Activated CD4-positive, alpha-beta T cell treated with anti-CD3 and anti-CD28 coated beads for 48 hours (primary cell): ENCODE results near the gene AFDN.

Experiments
- DNase-seq: peaks from one replicate; pipeline ENCODE4 v3.0.0-alpha.2; 2020

The AFDN gene

DNA sequence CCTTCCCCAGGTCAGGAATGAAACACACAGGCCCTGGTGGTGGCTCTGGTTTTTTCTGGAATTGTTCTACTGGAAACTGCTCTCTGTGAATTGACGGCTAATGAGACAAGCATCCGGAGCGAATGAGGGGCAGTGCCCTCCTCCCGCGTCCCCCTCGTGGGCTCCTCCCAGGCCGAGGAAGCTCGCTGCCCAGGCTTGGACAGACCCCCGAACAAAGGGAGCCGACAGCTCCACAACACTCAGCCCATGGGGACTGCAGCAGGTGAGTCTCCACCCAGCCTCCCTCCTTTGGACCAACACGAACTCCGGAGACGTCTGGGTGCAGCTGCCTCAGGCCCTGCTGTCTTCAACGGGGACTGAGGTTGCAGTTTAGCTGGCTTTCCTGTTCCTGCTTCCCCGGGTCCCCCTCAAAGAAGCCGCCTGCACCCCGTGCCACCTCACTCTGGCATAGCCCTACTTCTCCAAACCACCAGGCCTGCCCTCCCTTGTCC, 31.3 kb upstream of the AFDN start:
- no peak for DNase-seq

DNA sequence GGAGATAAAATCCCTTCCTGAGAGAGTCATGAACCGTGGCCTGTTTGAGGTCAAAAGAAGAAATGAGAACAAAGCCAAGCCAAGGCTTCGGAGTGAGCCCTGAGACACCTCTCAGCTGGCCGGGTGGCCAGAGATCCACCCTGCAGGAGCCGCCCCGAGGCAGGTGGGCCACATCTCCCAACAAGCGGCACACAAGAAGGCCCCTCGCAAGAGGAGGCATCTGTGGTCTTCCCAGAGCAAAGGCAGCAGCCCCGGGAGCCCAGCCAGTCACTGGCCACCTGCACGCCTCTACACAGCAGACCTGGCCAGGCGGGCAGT, 30.9 kb upstream of the AFDN start:
- DNase-seq, result no peak

DNA sequence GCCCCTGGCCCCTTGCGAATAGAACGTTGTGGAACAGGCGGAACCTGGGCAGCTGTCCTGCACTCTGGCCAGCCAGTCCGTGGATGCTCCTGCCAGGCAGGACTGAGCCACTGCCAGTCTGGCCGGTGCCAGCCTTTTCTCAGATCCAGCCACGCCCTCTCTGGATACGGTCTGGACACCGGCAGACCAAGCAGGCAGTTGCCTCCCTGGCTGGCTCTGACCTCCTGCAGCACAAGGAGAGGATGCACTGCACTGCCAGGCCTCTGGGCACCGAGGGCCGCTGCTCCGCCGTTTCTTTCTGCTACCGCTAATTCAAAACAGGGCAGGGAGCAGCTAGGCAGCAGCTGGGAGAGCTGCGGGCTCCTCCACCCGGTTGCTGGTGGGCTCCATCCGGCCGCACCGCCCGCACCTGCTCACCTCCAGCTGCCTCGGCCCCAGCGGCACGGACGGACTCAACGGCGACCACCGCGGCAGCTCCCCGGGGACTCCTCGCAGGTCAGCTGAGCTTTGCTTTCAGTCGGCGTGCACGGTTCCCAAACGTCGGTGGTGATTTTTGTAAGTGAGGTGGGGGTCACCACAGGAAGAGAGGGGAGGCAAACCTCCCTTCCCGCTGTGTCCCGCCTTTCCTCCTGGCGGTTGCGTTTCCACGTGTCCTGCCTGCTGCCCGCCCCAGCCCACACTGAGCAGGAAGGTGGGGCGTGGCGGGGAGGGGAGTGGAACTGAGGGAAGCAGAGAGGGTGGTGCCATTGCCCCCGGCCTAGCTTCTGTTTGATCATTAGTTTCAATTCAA, 30.3 kb upstream of the AFDN start:
- DNase-seq, result no peak

DNA sequence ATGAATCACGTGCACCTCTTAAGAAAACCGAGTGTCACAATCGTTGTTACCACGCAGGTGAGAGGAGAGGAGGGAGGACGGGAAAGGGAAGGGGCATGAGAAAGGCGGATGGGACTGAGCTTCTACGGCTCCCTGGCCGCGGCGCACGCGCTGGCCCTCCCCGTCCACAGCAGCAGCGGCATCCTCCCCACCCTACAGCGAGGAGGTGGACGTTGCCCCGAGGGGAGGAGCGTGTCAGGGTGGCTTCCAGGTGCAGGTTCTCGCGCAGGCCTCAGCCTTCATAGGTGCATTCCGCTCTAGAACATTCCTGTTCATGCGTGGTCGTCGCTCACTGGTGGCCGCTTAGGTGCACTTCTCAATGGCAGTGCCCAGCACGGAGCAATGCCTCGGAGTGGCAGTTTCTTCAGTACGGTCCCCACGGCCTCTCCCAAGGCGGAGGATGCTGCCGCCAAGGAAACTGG, 29.7 kb upstream of the AFDN start:
- no peak for DNase-seq

DNA sequence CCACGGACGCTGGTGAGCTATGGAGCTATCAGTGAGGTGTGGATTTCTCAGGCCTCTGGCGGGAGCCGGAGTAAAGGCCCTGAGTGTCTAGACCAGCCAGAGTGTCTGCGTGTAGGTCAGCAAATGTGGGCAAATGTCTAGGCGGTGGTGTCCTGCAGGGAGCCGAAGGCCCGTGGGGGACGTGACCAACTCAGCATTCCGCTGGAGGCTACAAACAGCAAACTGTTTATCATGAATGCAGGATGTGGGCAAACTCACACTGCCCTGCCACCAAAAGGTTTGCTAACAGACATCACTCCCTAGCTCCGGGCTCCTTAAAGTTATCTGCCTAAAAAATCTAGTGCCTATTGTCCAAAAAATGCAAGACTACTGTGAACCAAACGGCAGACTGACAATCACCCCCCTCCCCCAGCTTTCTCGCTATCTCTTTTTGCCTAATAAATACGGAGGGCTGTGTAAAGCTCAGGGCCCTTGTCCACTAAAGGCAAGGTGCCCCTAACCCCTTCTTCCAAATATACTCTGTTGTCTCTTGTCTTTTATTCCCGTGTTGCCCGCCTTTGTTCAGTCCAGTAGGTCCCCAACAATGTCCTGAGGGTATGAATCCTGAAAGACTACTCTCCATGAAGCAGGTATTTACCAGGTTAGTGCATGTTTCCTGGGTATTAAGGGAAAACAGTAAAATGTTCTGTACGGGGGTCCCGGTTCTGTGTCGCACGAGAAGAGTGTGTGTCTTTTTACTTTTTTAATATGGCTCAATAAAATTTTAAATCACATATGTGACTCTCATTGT, 29.0 kb upstream of the AFDN start:
- no peak for DNase-seq

DNA sequence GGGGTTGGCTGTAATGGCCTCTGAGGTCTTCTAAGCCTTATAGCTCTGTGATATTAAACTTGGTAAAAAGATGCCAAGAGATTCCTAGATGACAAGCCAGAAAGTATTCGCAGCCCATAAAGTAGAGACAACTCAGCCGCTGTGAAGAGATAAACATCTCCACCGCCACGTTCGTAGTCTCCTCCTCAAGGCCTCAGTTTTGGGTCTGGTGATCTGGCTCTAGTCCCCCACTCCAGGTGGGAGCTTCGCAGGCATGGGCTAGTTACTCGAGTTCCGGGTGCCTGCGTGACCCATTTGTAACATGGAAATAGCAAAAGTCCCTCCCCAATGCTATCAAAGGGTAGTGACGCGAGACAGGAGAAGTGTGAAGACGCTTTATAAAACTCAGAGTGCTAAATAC, 28.3 kb upstream of the AFDN start:
- no peak for DNase-seq

DNA sequence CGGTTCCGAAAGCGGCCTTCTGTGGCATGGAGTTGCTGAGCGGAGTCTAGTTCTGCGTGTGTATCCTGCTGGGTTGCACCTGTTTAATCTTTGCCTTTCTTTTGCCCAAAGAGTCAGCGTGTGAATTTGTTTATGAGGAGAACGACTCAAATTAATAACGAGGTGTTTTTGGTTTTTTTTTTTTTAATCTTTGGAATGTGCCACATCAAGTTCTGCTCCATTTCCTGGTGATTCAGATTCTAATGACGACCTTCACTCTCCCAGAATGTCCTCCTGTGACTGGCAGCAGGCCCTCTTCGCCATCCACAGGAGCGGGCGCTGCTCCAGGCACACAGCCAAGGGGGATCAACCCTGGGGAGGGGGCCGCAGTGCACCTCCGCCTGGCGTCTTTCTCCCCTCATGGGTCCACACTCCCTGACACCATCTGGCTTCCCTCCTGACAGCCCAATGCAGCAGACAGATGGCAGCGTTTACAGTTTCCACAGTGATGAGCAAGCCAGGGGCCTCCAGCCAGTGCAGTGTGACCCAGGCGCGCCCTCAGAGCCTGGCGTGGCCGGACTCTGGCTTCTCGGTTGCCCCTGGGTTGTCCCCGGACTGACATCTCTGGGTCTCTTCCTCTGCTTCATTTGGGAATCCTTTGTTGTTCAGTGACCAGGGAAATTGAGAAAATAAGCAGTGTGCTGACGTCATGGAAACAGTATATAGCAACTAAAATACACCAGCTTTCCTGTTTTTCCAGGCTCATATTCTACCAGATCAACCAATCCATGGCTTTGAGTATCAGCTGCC, 27.5 kb upstream of the AFDN start:
- no peak for DNase-seq

DNA sequence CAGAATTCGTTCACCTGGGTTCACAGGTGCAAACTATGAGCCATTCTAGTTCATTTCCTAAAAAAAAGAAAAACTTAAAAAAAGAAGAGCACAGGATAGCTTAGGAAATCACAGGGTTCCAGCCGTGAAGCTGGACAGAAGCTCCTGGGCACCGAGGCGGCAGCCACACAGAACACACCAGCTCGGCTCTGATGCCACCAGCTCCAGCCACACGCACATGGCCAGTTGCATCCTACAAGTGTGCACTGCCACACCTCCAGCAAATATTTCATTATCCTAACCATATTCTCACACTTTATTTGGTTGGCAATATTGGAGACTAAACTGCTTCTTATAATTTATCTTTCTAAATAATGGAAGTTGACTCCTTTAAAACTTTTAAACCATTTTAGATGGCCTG, 26.2 kb upstream of the AFDN start:
- no peak for DNase-seq

DNA sequence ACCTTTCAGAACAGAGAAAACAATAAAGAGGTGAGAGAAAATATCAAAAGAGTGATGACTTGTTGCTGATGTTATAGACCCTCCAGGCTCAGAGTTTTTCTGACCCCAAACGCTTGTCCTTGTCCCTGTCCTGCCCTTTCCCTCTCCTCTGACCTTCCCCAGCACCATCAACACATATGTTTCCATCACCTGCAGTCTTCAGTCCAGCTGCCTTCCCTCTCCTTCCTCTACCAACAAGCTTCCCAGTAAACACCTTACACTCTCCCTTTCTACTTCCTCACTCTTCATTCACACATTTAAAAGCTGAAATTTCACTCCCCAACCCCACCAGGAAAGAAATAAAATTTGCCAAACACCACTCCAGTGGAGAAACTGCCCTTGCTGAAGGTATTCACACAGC, 25.4 kb upstream of the AFDN start:
- DNase-seq, result no peak

DNA sequence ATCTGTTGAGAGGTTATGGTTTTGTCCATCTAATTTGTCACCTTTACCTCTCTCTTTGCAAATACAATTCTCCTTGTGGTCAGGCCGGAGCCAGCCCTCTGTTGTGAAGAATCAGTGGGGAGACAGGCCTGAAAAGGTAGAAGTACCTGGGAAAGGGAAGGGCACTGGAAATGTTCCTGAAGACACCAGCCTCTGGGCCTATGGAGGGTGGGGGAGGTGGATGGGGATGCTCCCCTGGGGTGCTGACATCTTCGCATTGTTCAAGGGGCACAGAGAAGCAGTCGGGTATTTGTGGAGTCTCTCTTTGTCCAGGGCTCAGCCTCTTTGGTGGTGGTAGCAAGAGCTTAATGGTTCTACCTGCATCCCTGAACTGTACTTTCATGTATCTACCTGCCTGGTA, 24.4 kb upstream of the AFDN start:
- DNase-seq, result no peak

DNA sequence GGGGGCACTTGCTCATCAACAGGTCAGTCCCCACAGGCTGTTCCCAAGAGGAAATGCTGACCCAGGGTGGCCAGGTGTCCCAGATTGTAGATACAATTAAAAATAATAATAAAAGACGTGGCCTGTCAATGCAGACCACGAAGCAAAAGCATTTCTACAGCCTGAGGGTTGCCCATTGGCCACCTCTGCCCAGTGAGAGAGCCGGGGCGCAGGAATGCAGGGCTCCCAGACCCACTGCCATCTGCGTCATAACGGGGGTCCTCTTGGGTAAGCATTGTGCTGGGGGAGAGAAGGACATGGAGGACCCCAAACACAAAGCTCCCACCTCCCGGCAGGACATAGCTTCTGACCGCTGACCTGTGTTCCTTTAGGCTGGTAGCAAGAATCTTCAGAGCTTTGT, 22.9 kb upstream of the AFDN start:
- no peak for DNase-seq

DNA sequence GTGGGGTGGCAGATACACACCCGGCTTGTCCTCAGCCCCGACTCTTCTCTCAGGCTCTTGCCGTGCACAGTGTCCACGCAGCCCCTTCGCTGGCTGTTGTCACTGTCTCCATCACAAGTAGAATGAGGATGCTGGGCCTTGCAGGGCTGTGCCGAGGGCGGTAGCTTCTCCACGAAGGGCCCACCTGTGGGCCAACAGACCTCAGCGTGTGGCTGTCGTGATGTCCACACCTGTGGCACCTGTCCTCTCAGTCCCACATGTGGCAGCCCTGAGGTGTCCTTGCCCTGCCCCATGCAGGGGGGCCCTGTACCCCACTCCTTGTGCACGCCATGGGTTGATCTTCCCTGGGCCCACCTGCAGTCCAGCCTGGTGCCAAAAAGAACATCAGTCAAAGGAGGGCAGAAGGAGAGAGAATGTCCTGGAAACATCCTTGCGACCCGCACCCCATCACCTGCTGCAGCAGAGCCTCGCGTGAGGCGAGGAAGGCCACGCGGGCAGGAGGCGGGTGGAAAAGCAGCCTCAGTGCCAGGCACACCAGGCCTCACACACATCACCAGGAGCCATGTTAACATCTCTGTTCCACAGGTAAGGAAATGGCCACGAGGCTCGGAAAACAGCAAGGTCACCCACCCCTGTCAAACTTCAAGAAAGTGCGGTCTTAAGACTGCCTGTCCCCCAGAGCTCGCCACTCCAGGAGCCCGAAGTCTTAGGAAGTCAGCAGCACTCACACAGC, 22.3 kb upstream of the AFDN start:
- DNase-seq, result no peak

DNA sequence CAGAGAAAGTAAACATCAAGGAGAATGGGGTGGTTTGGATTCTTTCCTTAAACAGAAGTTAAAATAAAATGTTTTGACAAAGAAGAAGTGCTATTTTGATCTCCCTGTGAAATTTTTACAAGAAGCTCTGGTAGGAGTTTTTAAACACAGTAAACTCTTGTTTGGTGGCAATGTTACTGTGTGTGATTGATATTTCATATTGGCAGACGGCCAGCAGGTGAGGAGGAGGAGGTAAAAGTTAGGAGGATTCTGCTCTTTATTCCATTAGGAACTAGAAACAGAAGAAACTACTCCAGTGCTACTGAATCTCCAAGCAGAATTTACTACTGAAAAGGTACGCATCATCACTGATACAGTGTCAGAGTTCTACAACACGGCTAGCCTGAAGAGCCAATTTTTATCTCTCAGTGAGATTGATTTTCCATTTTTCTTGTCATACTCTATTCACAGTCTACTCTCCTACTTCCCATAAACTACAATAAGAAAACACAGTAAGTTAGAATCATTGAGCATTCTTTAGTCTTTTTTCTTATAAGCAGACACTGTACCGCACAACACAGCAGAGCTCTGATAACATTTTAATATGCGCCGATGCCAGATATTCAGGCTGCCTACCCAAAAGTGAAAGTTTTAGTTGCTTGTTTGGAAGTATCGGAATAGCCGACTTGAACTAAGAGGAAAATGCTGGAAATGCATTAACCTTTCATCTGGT, 21.2 kb upstream of the AFDN start:
- no peak for DNase-seq

DNA sequence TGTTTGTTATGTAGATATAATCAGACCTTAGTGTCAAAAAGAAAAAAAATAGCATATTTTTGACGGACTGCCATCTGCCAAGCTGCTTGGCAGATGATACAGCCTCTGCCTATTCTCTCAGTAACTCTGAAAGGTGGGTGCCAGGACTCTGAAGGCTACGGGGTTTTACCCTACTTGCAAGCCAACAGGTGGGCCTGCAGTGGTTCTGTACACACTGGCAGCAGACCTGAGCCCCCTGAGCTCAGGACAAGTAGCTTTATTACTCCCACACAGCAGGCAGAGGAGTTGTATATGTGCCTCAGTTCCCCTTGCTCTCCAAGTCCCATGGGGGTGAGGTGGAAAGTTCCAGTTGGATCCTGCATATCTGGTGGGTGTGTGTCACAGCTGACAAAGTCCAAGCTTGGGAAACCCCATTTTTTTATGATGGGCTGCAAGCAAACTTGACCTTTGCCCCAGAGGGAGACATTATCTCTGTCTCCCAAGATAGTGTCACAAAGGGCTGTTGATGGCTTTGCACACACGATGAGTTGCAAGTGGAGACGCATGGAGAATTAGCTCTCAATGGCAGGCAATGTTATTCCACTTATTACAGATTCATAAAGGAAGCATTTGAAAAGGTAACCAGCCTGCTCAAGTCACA, 20.5 kb upstream of the AFDN start:
- no peak for DNase-seq

DNA sequence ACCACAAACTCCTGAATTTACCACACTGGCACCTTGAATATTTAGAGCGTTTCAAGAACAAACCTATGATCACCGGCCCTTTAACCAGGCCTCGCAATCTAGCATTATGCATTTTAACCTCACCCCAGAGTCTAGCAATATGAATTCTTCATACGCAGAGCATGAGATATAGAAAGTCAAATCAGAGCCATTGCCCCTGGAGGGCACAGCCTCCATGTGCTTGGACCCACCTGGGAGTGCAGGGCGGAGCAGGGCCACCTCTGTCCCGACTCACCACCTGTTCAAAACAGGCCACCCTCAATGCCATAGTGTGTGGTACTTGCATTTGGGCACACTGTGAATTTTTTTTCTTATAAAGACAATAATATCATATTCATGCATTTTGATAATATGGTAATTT, 19.5 kb upstream of the AFDN start:
- DNase-seq, result no peak

DNA sequence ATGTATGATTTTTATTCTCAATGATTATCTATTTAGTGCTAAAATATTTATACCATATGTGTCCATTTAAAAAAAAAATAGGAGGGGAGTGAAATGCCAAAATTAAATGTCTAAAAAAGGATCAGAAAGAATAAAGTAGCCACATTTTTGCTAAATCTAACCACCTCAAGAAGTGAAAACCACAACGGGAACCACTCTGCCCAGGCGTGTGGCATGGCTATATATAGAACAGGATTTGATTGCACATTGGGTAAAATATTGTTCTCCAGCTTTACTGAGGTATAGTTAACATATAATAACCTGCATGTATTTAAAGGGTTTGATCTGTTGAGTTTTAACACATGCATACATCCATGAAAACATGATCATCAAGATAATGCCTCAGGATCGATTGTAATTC, 19.0 kb upstream of the AFDN start:
- no peak for DNase-seq

DNA sequence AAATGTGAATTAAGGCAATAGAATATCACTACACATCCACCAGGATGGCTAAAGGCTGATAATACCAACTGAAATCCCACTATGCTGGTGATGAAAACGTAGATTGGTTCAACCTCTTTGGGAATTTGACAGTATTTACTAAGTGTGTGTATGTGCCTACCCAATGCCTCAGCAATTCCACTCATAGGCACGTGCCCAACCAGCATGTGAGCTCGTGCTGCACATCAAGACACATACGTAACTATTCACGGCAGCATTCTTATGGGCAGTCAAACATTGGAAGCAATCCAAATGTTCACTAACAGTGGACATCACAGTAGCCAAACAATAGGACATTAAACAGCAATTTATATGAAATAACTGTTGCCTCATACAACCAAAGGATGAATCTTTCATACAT, 15.7 kb upstream of the AFDN start:
- DNase-seq, result no peak

DNA sequence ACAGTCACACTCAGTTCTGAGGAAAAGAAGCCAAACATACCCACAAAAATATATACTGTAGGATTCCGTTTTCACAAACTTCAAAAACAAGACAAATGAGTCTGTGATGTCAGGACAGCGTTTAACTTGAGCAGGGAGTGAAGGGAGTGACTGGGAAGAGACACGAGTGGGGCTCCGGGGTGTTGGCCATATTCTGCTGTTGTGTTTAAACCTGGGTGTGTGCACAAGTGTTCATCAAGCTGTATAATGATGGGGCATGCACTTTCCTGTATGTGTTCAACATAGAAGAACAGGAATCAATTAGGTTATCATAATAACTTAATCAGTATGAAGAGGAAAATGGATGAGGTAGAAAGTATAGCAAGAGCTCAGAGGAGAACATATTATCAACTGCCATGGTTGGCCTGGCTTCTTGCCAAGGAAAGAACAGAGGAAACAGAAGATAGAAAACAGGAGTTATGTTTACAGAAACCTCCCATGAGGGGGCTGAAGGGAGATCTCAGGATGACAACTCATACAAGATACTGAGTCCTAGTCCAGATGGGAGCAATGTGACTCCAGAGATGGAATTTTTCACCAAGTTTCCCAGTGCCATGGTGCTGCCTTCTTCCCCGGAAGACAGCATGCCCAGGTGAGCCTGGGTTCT, 15.1 kb upstream of the AFDN start:
- no peak for DNase-seq

DNA sequence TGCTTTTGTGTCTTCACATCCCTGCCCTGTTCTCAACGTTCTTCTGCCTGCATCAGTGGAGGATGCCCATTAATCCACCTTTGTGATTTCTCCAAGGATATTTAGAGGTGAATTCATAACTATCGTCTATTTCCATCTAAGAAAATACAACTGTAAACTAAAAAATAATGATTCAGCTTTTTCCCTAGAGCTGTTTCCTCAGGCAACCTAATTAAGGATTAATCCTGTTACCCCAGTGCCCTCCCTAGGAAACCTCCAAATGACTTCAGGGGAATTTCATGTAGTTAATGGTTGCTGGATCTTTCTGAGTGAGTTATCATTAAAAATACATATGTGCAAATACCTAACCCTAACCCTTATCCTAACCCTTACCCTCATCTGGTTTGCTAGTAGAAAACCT, 14.6 kb upstream of the AFDN start:
- DNase-seq, result no peak

DNA sequence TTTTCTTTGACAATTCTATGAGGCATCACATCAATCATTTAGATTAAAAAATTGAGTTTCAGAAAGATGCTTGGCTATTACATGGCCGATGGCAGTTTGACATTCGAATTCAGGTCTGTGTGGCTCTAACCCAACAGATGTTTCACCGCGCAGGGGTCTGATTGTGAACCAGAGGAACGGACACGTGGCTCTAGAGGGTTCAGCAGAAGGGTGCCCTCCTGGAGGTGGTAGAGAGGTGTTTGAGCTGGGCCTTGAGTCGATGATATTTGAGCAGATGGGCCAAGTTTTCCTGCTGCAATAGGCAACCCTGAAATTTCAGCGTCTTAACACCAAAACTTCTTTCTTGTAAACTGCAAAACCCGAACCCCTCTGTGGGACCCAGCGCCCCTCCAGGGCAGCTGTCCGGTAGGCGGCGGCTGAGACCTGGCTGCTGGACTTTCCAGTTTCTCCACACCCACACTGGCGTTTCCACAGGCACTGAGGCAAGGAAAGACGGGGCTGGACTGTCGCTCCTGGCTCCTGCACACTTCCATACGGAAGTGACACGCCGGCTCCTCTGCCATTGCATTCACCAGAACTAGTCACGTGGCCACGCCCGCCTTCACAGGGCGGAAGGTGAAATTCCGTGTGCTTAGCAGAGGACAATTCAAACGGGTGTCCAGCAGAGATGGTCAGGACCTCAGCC, 11.3 kb upstream of the AFDN start:
- DNase-seq, result no peak

DNA sequence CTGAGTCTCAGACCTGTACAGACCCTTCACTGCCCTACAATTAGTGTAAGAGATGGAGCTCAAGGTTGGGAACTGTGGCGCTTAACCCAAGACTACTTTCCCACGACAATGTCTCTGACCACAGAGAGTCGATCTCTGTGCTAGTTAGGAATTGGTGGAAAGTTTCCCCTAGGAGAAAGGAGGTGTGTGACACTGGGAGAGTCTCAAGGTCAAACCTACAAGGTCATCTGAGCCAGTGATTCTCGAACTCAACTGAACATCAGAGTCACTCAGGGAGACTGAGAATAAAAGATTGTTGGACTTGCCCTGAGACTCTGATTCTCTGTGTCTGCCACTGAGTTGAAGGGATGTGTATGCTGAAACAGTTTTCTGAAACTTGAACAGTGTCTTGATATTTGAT, 9.7 kb upstream of the AFDN start:
- DNase-seq, result no peak
